ENCODE data around the gene SLC35A5.
"Not testable (repeated sequence)": the region's sequence is repeated elsewhere in the genome, so short reads cannot be mapped to it uniquely, and the experiment has no call there.

The SLC35A5 gene

GRCh38 chr3:112561734-112562529 is at the start of gene SLC35A5, which contains the start of gene ATG3:
SLC35A5 (plus strand) TSS chr3:112562045; CDS start chr3:112563404, 1,359 bp downstream.
ATG3 (minus strand) TSS chr3:112561962; CDS start chr3:112561528, 434 bp downstream.
- peaks cover 50% of the 10 kb centered on the region for H3K79me2 ChIP-seq (ENCODE audit: control insufficient read depth, insufficient read depth, low read length, unreplicated experiment)
- H3K4me3 ChIP-seq (ENCODE audit: low read depth, low read length): peak within 1 kb of the TSS; percentile 97
- H3K36me3 ChIP-seq (ENCODE audit: insufficient read depth, low read length): peaks cover 11% of the 10 kb centered on the region; the same call in 1 of the 2 replicates
- peak within 1 kb of the TSS; percentile 76 for H2AFZ ChIP-seq (ENCODE audit: low read length, unreplicated experiment)
- H3K27me3 ChIP-seq (ENCODE audit: insufficient read depth, low read length): no peaks in the 10 kb centered on the region
- peak within 1 kb of the TSS; percentile 95 for H3K27ac ChIP-seq (ENCODE audit: low read depth, low read length)
- peaks cover 22% of the 10 kb centered on the region for H3K4me1 ChIP-seq (ENCODE audit: control insufficient read depth, insufficient read depth, low read length, unreplicated experiment)

GRCh38 chr3:112512320-112512719 is 49.5 kb upstream of the SLC35A5 start:
- no peak overlapping the region for H2AFZ ChIP-seq (ENCODE audit: low read length, unreplicated experiment)
- H3K36me3 ChIP-seq (ENCODE audit: insufficient read depth, low read length): no peaks in the 10 kb centered on the region; the same call in 1 of the 2 replicates
- no peaks in the 10 kb centered on the region for H3K27me3 ChIP-seq (ENCODE audit: insufficient read depth, low read length)
- no peak overlapping the region for H3K27ac ChIP-seq (ENCODE audit: low read depth, low read length)
- no peak overlapping the region for H3K4me3 ChIP-seq (ENCODE audit: low read depth, low read length)
- H3K79me2 ChIP-seq (ENCODE audit: control insufficient read depth, insufficient read depth, low read length, unreplicated experiment): no peaks in the 10 kb centered on the region
- H3K4me1 ChIP-seq (ENCODE audit: control insufficient read depth, insufficient read depth, low read length, unreplicated experiment): no peaks in the 10 kb centered on the region

- Histone ChIP-seq H3K4me3 (ENCODE audit: low read depth, low read length) (no peak overlapping the region), H3K79me2 (ENCODE audit: control insufficient read depth, insufficient read depth, low read length, unreplicated experiment) (no peaks in the 10 kb centered on the region), H3K36me3 (ENCODE audit: insufficient read depth, low read length) (no peaks in the 10 kb centered on the region; the same call in 1 of the 2 replicates), H3K27ac (ENCODE audit: low read depth, low read length) (no peak overlapping the region), H3K27me3 (ENCODE audit: insufficient read depth, low read length) (no peaks in the 10 kb centered on the region), H2AFZ (ENCODE audit: low read length, unreplicated experiment) (no peak overlapping the region), H3K4me1 (ENCODE audit: control insufficient read depth, insufficient read depth, low read length, unreplicated experiment) (no peaks in the 10 kb centered on the region)
Observed at GRCh38 chr3:112514527-112515128, 47.2 kb upstream of the SLC35A5 start.

GRCh38 chr3:112518970-112519369 is 42.9 kb upstream of the SLC35A5 start:
- not testable (repeated sequence) for H3K4me1 ChIP-seq (ENCODE audit: control insufficient read depth, insufficient read depth, low read length, unreplicated experiment); H3K36me3 ChIP-seq (ENCODE audit: insufficient read depth, low read length); H3K4me3 ChIP-seq (ENCODE audit: low read depth, low read length); H3K79me2 ChIP-seq (ENCODE audit: control insufficient read depth, insufficient read depth, low read length, unreplicated experiment); H3K27ac ChIP-seq (ENCODE audit: low read depth, low read length); H2AFZ ChIP-seq (ENCODE audit: low read length, unreplicated experiment); H3K27me3 ChIP-seq (ENCODE audit: insufficient read depth, low read length)

GRCh38 chr3:112519424-112520001 is 42.3 kb upstream of the SLC35A5 start:
- Histone ChIP-seq H3K27me3 (ENCODE audit: insufficient read depth, low read length) (no peaks in the 10 kb centered on the region), H2AFZ (ENCODE audit: low read length, unreplicated experiment) (peak overlapping the region; percentile 31), H3K4me3 (ENCODE audit: low read depth, low read length) (no peak overlapping the region), H3K79me2 (ENCODE audit: control insufficient read depth, insufficient read depth, low read length, unreplicated experiment) (no peaks in the 10 kb centered on the region), H3K36me3 (ENCODE audit: insufficient read depth, low read length) (no peaks in the 10 kb centered on the region; the same call in 1 of the 2 replicates), H3K4me1 (ENCODE audit: control insufficient read depth, insufficient read depth, low read length, unreplicated experiment) (no peaks in the 10 kb centered on the region), H3K27ac (ENCODE audit: low read depth, low read length) (no peak overlapping the region)

- not testable (repeated sequence) for H2AFZ ChIP-seq (ENCODE audit: low read length, unreplicated experiment); H3K27ac ChIP-seq (ENCODE audit: low read depth, low read length); H3K36me3 ChIP-seq (ENCODE audit: insufficient read depth, low read length); H3K27me3 ChIP-seq (ENCODE audit: insufficient read depth, low read length); H3K4me3 ChIP-seq (ENCODE audit: low read depth, low read length); H3K79me2 ChIP-seq (ENCODE audit: control insufficient read depth, insufficient read depth, low read length, unreplicated experiment); H3K4me1 ChIP-seq (ENCODE audit: control insufficient read depth, insufficient read depth, low read length, unreplicated experiment)
Observed at GRCh38 chr3:112524127-112524526, 37.7 kb upstream of the SLC35A5 start.

- no peak overlapping the region for H3K4me3 ChIP-seq (ENCODE audit: low read depth, low read length)
- H3K4me1 ChIP-seq (ENCODE audit: control insufficient read depth, insufficient read depth, low read length, unreplicated experiment): no peaks in the 10 kb centered on the region
- no peak overlapping the region for H3K27ac ChIP-seq (ENCODE audit: low read depth, low read length)
- H3K27me3 ChIP-seq (ENCODE audit: insufficient read depth, low read length): no peaks in the 10 kb centered on the region
- H3K79me2 ChIP-seq (ENCODE audit: control insufficient read depth, insufficient read depth, low read length, unreplicated experiment): no peaks in the 10 kb centered on the region
- peaks cover 16% of the 10 kb centered on the region; the same call in 1 of the 2 replicates for H3K36me3 ChIP-seq (ENCODE audit: insufficient read depth, low read length)
- no peak overlapping the region for H2AFZ ChIP-seq (ENCODE audit: low read length, unreplicated experiment)
Observed at GRCh38 chr3:112530573-112530972, 31.3 kb upstream of the SLC35A5 start.

GRCh38 chr3:112531358-112531781 is 30.5 kb upstream of the SLC35A5 start:
- peaks cover 16% of the 10 kb centered on the region for H3K36me3 ChIP-seq (ENCODE audit: insufficient read depth, low read length)
- no peaks in the 10 kb centered on the region for H3K4me1 ChIP-seq (ENCODE audit: control insufficient read depth, insufficient read depth, low read length, unreplicated experiment)
- H3K79me2 ChIP-seq (ENCODE audit: control insufficient read depth, insufficient read depth, low read length, unreplicated experiment): no peaks in the 10 kb centered on the region
- H3K4me3 ChIP-seq (ENCODE audit: low read depth, low read length): no peak overlapping the region
- no peak overlapping the region for H3K27ac ChIP-seq (ENCODE audit: low read depth, low read length)
- no peak overlapping the region for H2AFZ ChIP-seq (ENCODE audit: low read length, unreplicated experiment)
- no peaks in the 10 kb centered on the region for H3K27me3 ChIP-seq (ENCODE audit: insufficient read depth, low read length)

GRCh38 chr3:112539825-112540650 is 21.8 kb upstream of the SLC35A5 start:
- H3K4me1 ChIP-seq (ENCODE audit: control insufficient read depth, insufficient read depth, low read length, unreplicated experiment): no peaks in the 10 kb centered on the region
- H3K36me3 ChIP-seq (ENCODE audit: insufficient read depth, low read length): peaks cover 18% of the 10 kb centered on the region
- no peaks in the 10 kb centered on the region for H3K79me2 ChIP-seq (ENCODE audit: control insufficient read depth, insufficient read depth, low read length, unreplicated experiment)
- H2AFZ ChIP-seq (ENCODE audit: low read length, unreplicated experiment): no peak overlapping the region
- no peaks in the 10 kb centered on the region for H3K27me3 ChIP-seq (ENCODE audit: insufficient read depth, low read length)
- no peak overlapping the region for H3K27ac ChIP-seq (ENCODE audit: low read depth, low read length)
- no peak overlapping the region for H3K4me3 ChIP-seq (ENCODE audit: low read depth, low read length)

- H3K4me1 ChIP-seq (ENCODE audit: control insufficient read depth, insufficient read depth, low read length, unreplicated experiment): peaks cover 11% of the 10 kb centered on the region
- H2AFZ ChIP-seq (ENCODE audit: low read length, unreplicated experiment): no peak overlapping the region
- H3K79me2 ChIP-seq (ENCODE audit: control insufficient read depth, insufficient read depth, low read length, unreplicated experiment): peaks cover 17% of the 10 kb centered on the region
- H3K27ac ChIP-seq (ENCODE audit: low read depth, low read length): peak overlapping the region; percentile 33
- no peaks in the 10 kb centered on the region for H3K27me3 ChIP-seq (ENCODE audit: insufficient read depth, low read length)
- H3K4me3 ChIP-seq (ENCODE audit: low read depth, low read length): no peak overlapping the region
- H3K36me3 ChIP-seq (ENCODE audit: insufficient read depth, low read length): peaks cover 15% of the 10 kb centered on the region
Observed at GRCh38 chr3:112546216-112546759, 15.6 kb upstream of the SLC35A5 start.

All from ACC112 (cell line).